HG02840 (cell line): ENCODE results near the gene DKK3.

Experiments
- ATAC-seq: cut with Tn5 transposase; IDR thresholded peaks from one replicate; pipeline ENCODE4 v1.9.1; 2021; ENCODE audit warnings: mild to moderate bottlenecking, moderate library complexity, moderate number of reproducible peaks; ENCODE audit not compliant: unreplicated experiment, low FRiP score

The DKK3 gene

GRCh38 chr11:12031856-12032544, 23.6 kb upstream of the DKK3 start:
- ATAC-seq = no peak

- no peak for ATAC-seq
Observed at GRCh38 chr11:12029738-12030363, 21.4 kb upstream of the DKK3 start.

- ATAC-seq = no peak
Observed at GRCh38 chr11:12029119-12029518, 20.7 kb upstream of the DKK3 start.

- no peak for ATAC-seq
Observed at GRCh38 chr11:12028303-12028702, 19.9 kb upstream of the DKK3 start.

DNA sequence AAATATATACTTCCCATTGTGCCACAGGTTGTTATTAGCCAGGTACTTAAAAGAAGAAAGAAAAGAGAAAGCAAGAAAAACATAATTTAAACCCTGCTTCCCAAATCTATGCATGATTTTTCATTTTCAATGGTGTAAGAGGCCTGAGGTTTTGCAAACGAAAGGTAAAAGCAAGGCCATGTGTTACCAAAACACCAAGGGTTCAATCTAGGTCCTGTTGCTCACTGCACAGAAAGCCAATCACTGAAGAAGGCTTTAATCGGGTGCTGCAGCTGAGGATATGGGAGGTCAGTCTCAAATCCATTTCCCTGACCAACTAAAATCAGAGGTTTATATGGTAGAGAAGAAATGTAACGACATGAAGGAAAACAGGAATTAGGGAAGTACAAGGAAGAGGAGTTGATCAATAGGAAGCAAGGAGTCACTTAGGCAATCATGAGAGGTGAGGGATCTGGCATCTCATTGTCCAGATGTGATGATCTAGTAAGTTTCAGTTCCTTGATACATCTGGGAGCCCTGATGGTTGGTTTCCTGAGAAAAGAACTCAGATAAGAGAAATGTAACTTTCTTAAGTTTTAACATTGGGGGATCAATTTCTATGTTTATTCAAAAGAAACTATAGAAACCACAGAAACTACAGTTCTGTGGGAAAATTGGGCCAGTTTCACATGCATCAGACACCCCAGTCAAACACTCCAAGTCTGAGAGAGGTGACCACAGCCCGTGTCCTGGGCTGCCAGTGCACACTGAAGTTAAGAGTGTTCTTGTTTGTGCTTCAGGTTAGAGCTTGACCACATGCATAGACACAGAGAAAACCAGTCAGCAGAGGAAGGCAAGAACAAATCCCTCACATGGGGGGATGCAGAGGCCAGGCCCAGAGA, 18.1 kb upstream of the DKK3 start:
- no peak for ATAC-seq

DNA sequence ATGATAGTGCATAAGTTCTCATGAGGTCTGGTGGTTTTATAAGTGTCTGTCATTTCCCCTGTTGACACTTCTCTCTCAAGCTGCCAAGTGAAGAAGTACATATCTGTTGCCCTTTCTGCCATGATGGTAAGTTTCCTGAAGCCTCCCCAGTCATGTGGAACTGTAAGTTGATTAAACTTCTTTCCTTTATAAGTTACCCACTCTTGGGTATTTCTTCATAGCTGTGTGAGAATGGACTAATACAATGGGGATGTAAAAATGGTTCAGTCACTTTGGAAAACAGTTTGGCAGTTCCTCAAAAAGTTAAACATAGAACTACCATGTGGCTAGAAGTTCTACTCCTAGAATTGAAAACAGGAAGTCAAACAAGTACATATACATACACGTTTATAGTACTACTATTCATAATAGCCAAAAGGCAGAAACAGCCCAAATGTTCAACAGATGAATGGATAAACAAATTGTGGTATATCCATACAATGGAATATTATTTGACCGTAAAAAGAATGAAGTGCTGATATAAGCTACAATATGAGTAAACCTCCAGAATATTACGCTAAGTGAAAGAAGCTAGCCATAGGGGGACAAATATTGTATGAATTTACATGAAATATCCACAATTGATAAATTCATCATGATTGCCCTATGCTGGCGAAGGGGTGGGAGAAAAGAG, 16.0 kb upstream of the DKK3 start:
- no peak for ATAC-seq

- ATAC-seq = no peak
Observed at GRCh38 chr11:12023015-12023414, 14.6 kb upstream of the DKK3 start.

DNA sequence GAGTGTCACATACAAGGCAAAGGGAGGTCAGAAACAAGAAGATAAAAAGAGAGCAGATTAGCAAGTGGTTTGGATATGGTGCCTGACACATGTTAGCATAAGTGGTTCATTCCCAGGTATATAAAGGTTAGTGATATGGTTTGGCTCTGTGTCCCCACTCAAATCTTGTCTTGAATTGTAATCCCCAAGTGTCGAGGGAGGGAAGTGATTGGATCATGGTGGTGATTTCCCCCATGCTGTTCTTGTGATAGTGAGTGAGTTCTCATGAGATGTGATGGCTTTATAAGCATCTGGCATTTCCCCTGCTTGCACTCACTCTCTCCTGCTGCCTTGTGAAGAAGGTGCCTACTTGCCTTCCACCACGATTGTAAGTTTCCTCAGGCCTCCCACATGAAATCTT, 12.1 kb upstream of the DKK3 start:
- ATAC-seq = no peak

DNA sequence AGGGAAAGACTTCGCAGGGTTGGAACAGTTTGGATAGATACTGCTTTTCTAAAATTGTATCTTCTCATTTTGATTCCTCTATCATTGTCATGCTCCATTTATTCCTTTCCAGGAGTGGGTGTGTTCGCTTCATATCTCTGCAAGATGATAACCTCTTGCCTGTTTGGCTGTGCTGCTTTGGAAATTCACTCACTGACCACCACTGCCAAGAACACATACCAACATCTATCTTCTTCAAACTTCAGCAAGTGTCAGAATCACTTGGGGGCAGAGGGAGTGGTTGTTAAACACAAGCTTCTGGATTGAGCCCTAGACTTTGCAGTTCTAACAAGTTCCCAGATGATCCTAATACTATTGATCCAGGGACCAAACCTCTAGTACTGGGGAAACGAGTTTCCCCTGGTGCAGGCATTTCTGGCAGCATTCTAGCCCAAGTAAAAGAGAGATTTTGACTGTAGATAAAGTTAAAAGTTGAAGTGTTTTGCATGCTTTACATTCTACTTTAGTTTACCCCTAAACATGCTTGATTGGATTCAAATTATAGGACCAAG, 11.5 kb upstream of the DKK3 start:
- no peak for ATAC-seq

- no peak for ATAC-seq
Observed at GRCh38 chr11:12019337-12019736, 10.9 kb upstream of the DKK3 start.

- ATAC-seq = no peak
Observed at GRCh38 chr11:12017865-12018453, 9.5 kb upstream of the DKK3 start.

DNA sequence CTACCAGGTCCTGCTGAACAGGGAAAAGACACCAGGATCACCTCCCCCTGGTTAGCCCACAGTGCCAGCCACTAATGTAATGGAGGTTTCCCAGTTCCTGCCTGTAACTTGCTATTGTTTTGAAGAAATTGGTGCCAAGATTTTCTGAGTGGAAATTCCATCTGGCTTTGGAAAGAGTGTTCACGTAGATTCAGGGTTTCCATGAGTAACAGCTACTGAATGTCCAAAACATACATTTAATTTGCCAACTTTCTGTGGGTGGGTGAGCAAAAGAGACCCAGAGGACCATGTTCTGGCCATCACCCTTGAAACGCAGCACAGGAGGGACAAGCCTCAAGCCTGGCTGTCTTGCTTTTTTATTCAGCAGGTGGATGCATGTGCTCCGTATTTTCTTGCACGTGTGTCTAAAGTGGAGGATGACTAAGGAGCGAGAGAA, 8.8 kb upstream of the DKK3 start:
- ATAC-seq = no peak

GRCh38 chr11:12016246-12016645, 7.8 kb upstream of the DKK3 start:
- ATAC-seq = no peak

- no peak for ATAC-seq
Observed at GRCh38 chr11:12015486-12015885, 7.1 kb upstream of the DKK3 start.

GRCh38 chr11:12013781-12014180, 5.4 kb upstream of the DKK3 start:
- ATAC-seq = no peak

GRCh38 chr11:12009617-12010321, 1.3 kb upstream of the DKK3 start:
- ATAC-seq = no peak

- no peak for ATAC-seq
Observed at GRCh38 chr11:12008790-12009616, 577 bp upstream of the DKK3 start.

DNA sequence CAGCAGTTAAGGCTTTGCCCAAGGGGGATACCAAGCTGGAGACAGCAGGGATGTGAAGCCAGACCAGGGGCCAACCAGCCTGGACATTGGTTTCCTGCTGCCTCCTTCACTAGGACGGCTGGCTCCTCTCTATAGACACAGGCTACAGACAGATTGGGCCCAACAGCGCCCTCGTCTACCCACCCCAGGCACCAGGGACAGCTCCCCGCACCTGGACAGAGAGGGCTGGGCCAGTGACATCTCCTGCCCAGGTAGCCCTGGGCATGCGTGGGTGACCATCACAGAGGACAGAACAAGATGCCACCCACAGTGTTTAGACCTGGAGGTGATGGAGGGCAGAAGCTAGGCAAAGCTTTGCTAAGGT, 1.2 kb downstream of the DKK3 start:
- no peak for ATAC-seq
